Hematopoietic multipotent progenitor cell treated with erythropoietin and hydrocortisone succinate and interleukin-3 and kit ligand, for 15 days (in vitro differentiated cells): ENCODE data around the gene SCYGR3.

ENCODE experiments used
- DNase-seq: peaks from one replicate; pipeline ENCODE4 v3.0.0-alpha.2; 2015; ENCODE audit warnings: low spot score

The SCYGR3 gene

GRCh38 chr2:227614740-227615139 is at the start of gene SCYGR3:
TSS of gene SCYGR3 (minus strand) at chr2:227614840. CDS start at chr2:227614840, 0 bp downstream.
- DNase-seq, result no peak

GRCh38 chr2:227661827-227662226 is 47.2 kb upstream of the SCYGR3 start:
- no peak for DNase-seq

- no peak for DNase-seq
These were observed 46.5 kb upstream of the SCYGR3 start for GRCh38 chr2:227661025-227661649.

GRCh38 chr2:227657199-227657845 is 42.7 kb upstream of the SCYGR3 start:
- DNase-seq, result no peak

GRCh38 chr2:227655454-227655853 is 40.8 kb upstream of the SCYGR3 start:
- DNase-seq, result no peak

GRCh38 chr2:227654426-227654825 is 39.8 kb upstream of the SCYGR3 start:
- no peak for DNase-seq

GRCh38 chr2:227653419-227653818 is 38.8 kb upstream of the SCYGR3 start:
- DNase-seq, result no peak

- no peak for DNase-seq
These were observed 29.4 kb upstream of the SCYGR3 start for GRCh38 chr2:227643990-227644551.

- DNase-seq, result no peak
These were observed 28.0 kb upstream of the SCYGR3 start for GRCh38 chr2:227642656-227643055.

GRCh38 chr2:227634201-227634600 is 19.6 kb upstream of the SCYGR3 start:
- DNase-seq, result no peak

GRCh38 chr2:227632827-227633226 is 18.2 kb upstream of the SCYGR3 start:
- no peak for DNase-seq

- no peak for DNase-seq
These were observed 15.7 kb upstream of the SCYGR3 start for GRCh38 chr2:227630322-227630721.

- no peak for DNase-seq
These were observed 14.8 kb upstream of the SCYGR3 start for GRCh38 chr2:227629435-227629834.

GRCh38 chr2:227627769-227628168 is 13.1 kb upstream of the SCYGR3 start:
- no peak for DNase-seq

- no peak for DNase-seq
These were observed 12.0 kb upstream of the SCYGR3 start for GRCh38 chr2:227626580-227627151.

- no peak for DNase-seq
These were observed 10.8 kb upstream of the SCYGR3 start for GRCh38 chr2:227625420-227625819.

GRCh38 chr2:227623226-227623625 is 8.6 kb upstream of the SCYGR3 start:
- no peak for DNase-seq

- no peak for DNase-seq
These were observed 2.9 kb upstream of the SCYGR3 start, which contains the start of gene SCYGR4 for GRCh38 chr2:227617316-227618230. TSS of gene SCYGR4 (plus strand) at chr2:227617498. CDS start at chr2:227617498, 0 bp downstream.

- DNase-seq, result no peak
These were observed 2.0 kb upstream of the SCYGR3 start for GRCh38 chr2:227616631-227617030.

GRCh38 chr2:227615906-227616305 is 1.3 kb upstream of the SCYGR3 start:
- no peak for DNase-seq

- no peak for DNase-seq
These were observed 541 bp upstream of the SCYGR3 start for GRCh38 chr2:227615181-227615580.

GRCh38 chr2:227614246-227614645 is 394 bp downstream of the SCYGR3 start:
- no peak for DNase-seq
